ENCODE data around the gene PGP. TPM values are rescaled to one million over a fixed set of nuclear protein-coding genes. Genes with fewer than 3 reads are reported as not detected.

PGP gene
- total and polyA plus RNA-seq, 10 of the 15 experiments (the other 5 are each of a cell fraction or from before 2014, with no cell fraction given): 0.42 to 28.0 (median 12.1) TPM

- TF ChIP-seq, protein P1, sequence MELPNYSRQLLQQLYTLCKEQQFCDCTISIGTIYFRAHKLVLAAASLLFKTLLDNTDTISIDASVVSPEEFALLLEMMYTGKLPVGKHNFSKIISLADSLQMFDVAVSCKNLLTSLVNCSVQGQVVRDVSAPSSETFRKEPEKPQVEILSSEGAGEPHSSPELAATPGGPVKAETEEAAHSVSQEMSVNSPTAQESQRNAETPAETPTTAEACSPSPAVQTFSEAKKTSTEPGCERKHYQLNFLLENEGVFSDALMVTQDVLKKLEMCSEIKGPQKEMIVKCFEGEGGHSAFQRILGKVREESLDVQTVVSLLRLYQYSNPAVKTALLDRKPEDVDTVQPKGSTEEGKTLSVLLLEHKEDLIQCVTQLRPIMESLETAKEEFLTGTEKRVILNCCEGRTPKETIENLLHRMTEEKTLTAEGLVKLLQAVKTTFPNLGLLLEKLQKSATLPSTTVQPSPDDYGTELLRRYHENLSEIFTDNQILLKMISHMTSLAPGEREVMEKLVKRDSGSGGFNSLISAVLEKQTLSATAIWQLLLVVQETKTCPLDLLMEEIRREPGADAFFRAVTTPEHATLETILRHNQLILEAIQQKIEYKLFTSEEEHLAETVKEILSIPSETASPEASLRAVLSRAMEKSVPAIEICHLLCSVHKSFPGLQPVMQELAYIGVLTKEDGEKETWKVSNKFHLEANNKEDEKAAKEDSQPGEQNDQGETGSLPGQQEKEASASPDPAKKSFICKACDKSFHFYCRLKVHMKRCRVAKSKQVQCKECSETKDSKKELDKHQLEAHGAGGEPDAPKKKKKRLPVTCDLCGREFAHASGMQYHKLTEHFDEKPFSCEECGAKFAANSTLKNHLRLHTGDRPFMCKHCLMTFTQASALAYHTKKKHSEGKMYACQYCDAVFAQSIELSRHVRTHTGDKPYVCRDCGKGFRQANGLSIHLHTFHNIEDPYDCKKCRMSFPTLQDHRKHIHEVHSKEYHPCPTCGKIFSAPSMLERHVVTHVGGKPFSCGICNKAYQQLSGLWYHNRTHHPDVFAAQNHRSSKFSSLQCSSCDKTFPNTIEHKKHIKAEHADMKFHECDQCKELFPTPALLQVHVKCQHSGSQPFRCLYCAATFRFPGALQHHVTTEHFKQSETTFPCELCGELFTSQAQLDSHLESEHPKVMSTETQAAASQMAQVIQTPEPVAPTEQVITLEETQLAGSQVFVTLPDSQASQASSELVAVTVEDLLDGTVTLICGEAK (IDR thresholded peaks at IDR 0.05; ENCODE audit: borderline replicate concordance): no peak
- TF ChIP-seq RFX5 (IDR thresholded peaks at IDR 0.05; ENCODE audit: low read depth, low read length): no peak
- no peak for TF ChIP-seq E2F8 (IDR thresholded peaks at IDR 0.05; ENCODE audit: low read depth, partially characterized antibody)
- TF ChIP-seq MXI1 (IDR thresholded peaks at IDR 0.05; ENCODE audit: low read depth, low read length): no peak
- TF ChIP-seq PRDM15 (CRISPR knock-in tag; IDR thresholded peaks at IDR 0.05): no peak
- TF ChIP-seq RCOR1 (conservative IDR thresholded peaks at IDR 0.05; ENCODE audit: low read depth, low read length): no peak
- TF ChIP-seq, protein P2, sequence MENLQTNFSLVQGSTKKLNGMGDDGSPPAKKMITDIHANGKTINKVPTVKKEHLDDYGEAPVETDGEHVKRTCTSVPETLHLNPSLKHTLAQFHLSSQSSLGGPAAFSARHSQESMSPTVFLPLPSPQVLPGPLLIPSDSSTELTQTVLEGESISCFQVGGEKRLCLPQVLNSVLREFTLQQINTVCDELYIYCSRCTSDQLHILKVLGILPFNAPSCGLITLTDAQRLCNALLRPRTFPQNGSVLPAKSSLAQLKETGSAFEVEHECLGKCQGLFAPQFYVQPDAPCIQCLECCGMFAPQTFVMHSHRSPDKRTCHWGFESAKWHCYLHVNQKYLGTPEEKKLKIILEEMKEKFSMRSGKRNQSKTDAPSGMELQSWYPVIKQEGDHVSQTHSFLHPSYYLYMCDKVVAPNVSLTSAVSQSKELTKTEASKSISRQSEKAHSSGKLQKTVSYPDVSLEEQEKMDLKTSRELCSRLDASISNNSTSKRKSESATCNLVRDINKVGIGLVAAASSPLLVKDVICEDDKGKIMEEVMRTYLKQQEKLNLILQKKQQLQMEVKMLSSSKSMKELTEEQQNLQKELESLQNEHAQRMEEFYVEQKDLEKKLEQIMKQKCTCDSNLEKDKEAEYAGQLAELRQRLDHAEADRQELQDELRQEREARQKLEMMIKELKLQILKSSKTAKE (IDR thresholded peaks at IDR 0.05; ENCODE audit: low read depth, poor library complexity, severe bottlenecking): no peak
Measured at GRCh38 chr16:2243781-2244180, 29.1 kb upstream of the PGP start (continued).
